Measurements from ENCODE around the gene VPS26C. TPM values are rescaled to one million over a fixed set of nuclear protein-coding genes. Genes with fewer than 3 reads are reported as not detected.

The VPS26C gene
- total RNA-seq, 1 donor from 2014 or later: 57.6 TPM

- DNase-seq (no peak), ATAC-seq (no peak)
- Histone ChIP-seq H3K4me1 (no peaks in the 10 kb centered on the region), H3K27ac (no peak overlapping the region), H3K36me3 (peaks cover 58% of the 10 kb centered on the region), H3K4me3 (no peak overlapping the region), H3K27me3 (no peaks in the 10 kb centered on the region), H3K9me3 (no peaks in the 10 kb centered on the region)
- no peak for TF ChIP-seq CTCF (IDR thresholded peaks at IDR 0.05)
- intact Hi-C loops (cut with DNase I): no loop called here
Observed at GRCh38 chr21:37181059-37181458, 86.1 kb downstream of the VPS26C start.

GRCh38 chr21:37176716-37177115, 90.4 kb downstream of the VPS26C start:
- Histone ChIP-seq H3K4me1 (no peaks in the 10 kb centered on the region), H3K27me3 (no peaks in the 10 kb centered on the region), H3K9me3 (no peaks in the 10 kb centered on the region), H3K36me3 (peaks cover 66% of the 10 kb centered on the region), H3K27ac (no peak overlapping the region), H3K4me3 (no peak overlapping the region)
- no peak for DNase-seq
- peak; percentile 54 for ATAC-seq
- TF ChIP-seq CTCF (IDR thresholded peaks at IDR 0.05): no peak
- intact Hi-C loops (cut with DNase I): no loop called here

Other genes starting within 250 kb of the VPS26C start
- 28.3 TPM for gene PIGP, start 194.3 kb downstream of the VPS26C start, total RNA-seq
- gene TTC3, start 194.1 kb downstream of the VPS26C start, total RNA-seq: 99.0 TPM
- 70.9 TPM for gene DYRK1A, start 99.4 kb upstream of the VPS26C start, total RNA-seq